Activated CD4-positive, alpha-beta T cell treated with anti-CD3 and anti-CD28 coated beads for 36 hours (primary cell): ENCODE results near the gene USP33. TPM values are rescaled to one million over a fixed set of nuclear protein-coding genes. Genes with fewer than 3 reads are reported as not detected.
"Not testable (repeated sequence)": the region's sequence is repeated elsewhere in the genome, so short reads cannot be mapped to it uniquely, and the experiment has no call there.

Experiments used
- ATAC-seq: fragments of 200-7000 bp; cut with Tn5 transposase; one replicate; pipeline ENCODE4 v1.10.0; 2021; ENCODE audit warnings: mild to moderate bottlenecking, moderate library complexity
- CTCF ChIA-PET: fragments of 350-600 bp; sonication (Branson Sonifier 250); formaldehyde crosslinking; loops from one replicate; lab custom pipeline; 2021; ENCODE audit warnings: antibody characterized with exemption; lab: Charles Lee
- POLR2A ChIA-PET: fragments of 350-600 bp; sonication (Branson Sonifier 250); formaldehyde crosslinking; loops from one replicate; lab custom pipeline; 2021; ENCODE audit warnings: antibody characterized with exemption, inconsistent platforms; lab: Charles Lee
- DNase-seq: peaks from one replicate; pipeline ENCODE4 v3.0.0-alpha.2; 2020
- H3K27ac Mint-ChIP-seq: one replicate; pipeline ENCODE4 v1.8.0; 2021; ENCODE audit warnings: mixed read lengths
- H3K27me3 Mint-ChIP-seq: one replicate; pipeline ENCODE4 v1.8.0; 2021; ENCODE audit warnings: mixed read lengths
- H3K36me3 Mint-ChIP-seq: one replicate; pipeline ENCODE4 v1.8.0; 2021; ENCODE audit warnings: low read depth, mixed read lengths
- H3K4me1 Mint-ChIP-seq: one replicate; pipeline ENCODE4 v1.8.0; 2021; ENCODE audit warnings: mixed read lengths
- H3K4me3 Mint-ChIP-seq: one replicate; pipeline ENCODE4 v1.8.0; 2021; ENCODE audit warnings: mild to moderate bottlenecking, moderate library complexity, mixed read lengths
- H3K9me3 Mint-ChIP-seq: one replicate; pipeline ENCODE4 v1.8.0; 2021; ENCODE audit warnings: low read depth, mixed read lengths
- intact Hi-C, 2 experiments: fragments of 100-400 bp; cut with DNase I in 1 of 2; cut with micrococcal nuclease in 1 of 2; formaldehyde crosslinking; loops; one replicate each; pipeline versions ENCODE4 v1.14.2 to v1.15.1; 2022 to 2024; cut with DNase I, micrococcal nuclease
- total RNA-seq, 2 experiments: library from RNA; stranded (reverse); gene quantifications; one replicate each; pipeline ENCODE4 v1.2.3, GENCODE V29; 2021

The USP33 gene
- 10 to 100 TPM; 36.3 to 36.8 TPM for total RNA-seq

- Mint-ChIP-seq H3K4me1 (peaks cover 41% of the 10 kb centered on the region), H3K9me3 (no peaks in the 10 kb centered on the region), H3K27me3 (no peaks in the 10 kb centered on the region), H3K36me3 (no peaks in the 10 kb centered on the region), H3K27ac (peak within 1 kb of the TSS; percentile 92), H3K4me3 (peak within 1 kb of the TSS; percentile 89)
- DNase-seq (peak; percentile 95), ATAC-seq (peak; percentile 98)
- POLR2A ChIA-PET, result interaction anchor here (0.9 kb wide), 1 partner anchor 9 kb away, joined by 3 read pairs; no protein-coding TSS in a partner anchor
- CTCF ChIA-PET, result interaction anchor here (0.6 to 1.0 kb wide), 2 partner anchors 221 to 245 kb away, joined by 3 read pairs; partner anchors contain the start of gene DNAJB4
- intact Hi-C loops, result loop anchor here (1.0 to 10.0 kb wide), 6 partner anchors 20 to 545 kb away; partner anchors contain the start of genes MIGA1 (in 2 of the 2), FUBP1 (in 1 of the 2), PIGK (in 1 of the 2) and ZZZ3 (in 1 of the 2)
These were observed at the start of gene USP33 for GRCh38 chr1:77759071-77760028. Gene USP33, minus strand, starts transcription at chr1:77759852. Its CDS starts 18,155 bp downstream, at chr1:77741697.

- ATAC-seq (no peak), DNase-seq (no peak)
- Mint-ChIP-seq H3K36me3 (peaks cover 15% of the 10 kb centered on the region), H3K27ac (peak overlapping the region; percentile 19), H3K9me3 (no peaks in the 10 kb centered on the region), H3K4me1 (peaks cover 2% of the 10 kb centered on the region), H3K4me3 (no peak overlapping the region), H3K27me3 (no peaks in the 10 kb centered on the region)
- ChIA-PET POLR2A (no interaction called here), CTCF (no interaction called here)
- intact Hi-C loops, result no loop called here
These were observed 43.7 kb upstream of the USP33 start for GRCh38 chr1:77803371-77803770.

GRCh38 chr1:77802026-77802425 lies 42.4 kb upstream of the USP33 start:
- ChIA-PET CTCF (no interaction called here), POLR2A (no interaction called here)
- peaks cover 3% of the 10 kb centered on the region for H3K4me1 Mint-ChIP-seq
- DNase-seq (no peak), ATAC-seq (no peak)
- intact Hi-C loops, result no loop called here
- no peak overlapping the region for H3K27ac Mint-ChIP-seq
- no peaks in the 10 kb centered on the region for H3K9me3 Mint-ChIP-seq
- H3K4me3 Mint-ChIP-seq, result no peak overlapping the region
- peaks cover 19% of the 10 kb centered on the region for H3K36me3 Mint-ChIP-seq
- H3K27me3 Mint-ChIP-seq, result no peaks in the 10 kb centered on the region

GRCh38 chr1:77797991-77798390 lies 38.3 kb upstream of the USP33 start:
- CTCF ChIA-PET, result interaction anchor here (0.6 to 1.2 kb wide), 4 partner anchors 20 to 106 kb away, joined by 3 to 4 read pairs (median 3); no protein-coding TSS in a partner anchor
- Mint-ChIP-seq H3K27ac (no peak overlapping the region), H3K27me3 (no peaks in the 10 kb centered on the region), H3K4me3 (no peak overlapping the region), H3K4me1 (peaks cover 7% of the 10 kb centered on the region), H3K36me3 (peaks cover 20% of the 10 kb centered on the region), H3K9me3 (no peaks in the 10 kb centered on the region)
- ATAC-seq (no peak), DNase-seq (no peak)
- intact Hi-C loops, result no loop called here
- POLR2A ChIA-PET, result no interaction called here

- no peaks in the 10 kb centered on the region for H3K9me3 Mint-ChIP-seq
- H3K4me3 Mint-ChIP-seq, result no peak overlapping the region
- CTCF ChIA-PET, result interaction anchor here (0.8 to 1.2 kb wide), 3 partner anchors 11 to 25 kb away, joined by 3 to 4 read pairs (median 3); no protein-coding TSS in a partner anchor
- POLR2A ChIA-PET, result no interaction called here
- H3K27me3 Mint-ChIP-seq, result no peaks in the 10 kb centered on the region
- H3K4me1 Mint-ChIP-seq, result peaks cover 8% of the 10 kb centered on the region
- H3K36me3 Mint-ChIP-seq, result peaks cover 24% of the 10 kb centered on the region
- H3K27ac Mint-ChIP-seq, result no peak overlapping the region
- no peak for DNase-seq
- no peak for ATAC-seq
- intact Hi-C loops, result no loop called here
These were observed 37.2 kb upstream of the USP33 start for GRCh38 chr1:77796695-77797405.

- CTCF ChIA-PET, result no interaction called here
- Mint-ChIP-seq H3K9me3 (no peaks in the 10 kb centered on the region), H3K4me3 (no peak overlapping the region), H3K4me1 (peaks cover 7% of the 10 kb centered on the region), H3K36me3 (peaks cover 21% of the 10 kb centered on the region), H3K27ac (no peak overlapping the region), H3K27me3 (no peaks in the 10 kb centered on the region)
- no peak for ATAC-seq
- POLR2A ChIA-PET, result no interaction called here
- intact Hi-C loops, result no loop called here
- DNase-seq, result no peak
These were observed 34.9 kb upstream of the USP33 start for GRCh38 chr1:77794550-77794949.

- H3K4me1 Mint-ChIP-seq, result peaks cover 20% of the 10 kb centered on the region
- peaks cover 52% of the 10 kb centered on the region for H3K36me3 Mint-ChIP-seq
- H3K9me3 Mint-ChIP-seq, H3K4me3 Mint-ChIP-seq, POLR2A ChIA-PET, H3K27ac Mint-ChIP-seq, DNase-seq, ATAC-seq, CTCF ChIA-PET, H3K27me3 Mint-ChIP-seq: not testable (repeated sequence)
- intact Hi-C loops, result loop anchor here in 1 of 2 experiments (5.0 kb wide), 1 partner anchor 156 kb away; no protein-coding TSS in a partner anchor
These were observed 26.6 kb upstream of the USP33 start for GRCh38 chr1:77786093-77786741.

- Mint-ChIP-seq H3K36me3 (peaks cover 45% of the 10 kb centered on the region), H3K4me1 (peaks cover 34% of the 10 kb centered on the region), H3K9me3 (peaks cover 5% of the 10 kb centered on the region), H3K27ac (no peak overlapping the region), H3K27me3 (no peaks in the 10 kb centered on the region), H3K4me3 (no peak overlapping the region)
- ChIA-PET CTCF (no interaction called here), POLR2A (no interaction called here)
- ATAC-seq, result no peak
- DNase-seq, result no peak
- intact Hi-C loops, result no loop called here
These were observed 23.5 kb upstream of the USP33 start for GRCh38 chr1:77783141-77783540.

GRCh38 chr1:77781683-77782082 lies 22.0 kb upstream of the USP33 start:
- ATAC-seq (no peak), DNase-seq (no peak)
- no peaks in the 10 kb centered on the region for H3K27me3 Mint-ChIP-seq
- ChIA-PET POLR2A (no interaction called here), CTCF (interaction anchor here (1.1 kb wide), 1 partner anchor 33 kb away, joined by 3 read pairs; no protein-coding TSS in a partner anchor)
- H3K4me3 Mint-ChIP-seq, result no peak overlapping the region
- H3K27ac Mint-ChIP-seq, result no peak overlapping the region
- intact Hi-C loops, result no loop called here
- H3K9me3 Mint-ChIP-seq, result peaks cover 3% of the 10 kb centered on the region
- H3K36me3 Mint-ChIP-seq, result peaks cover 33% of the 10 kb centered on the region
- H3K4me1 Mint-ChIP-seq, result peaks cover 34% of the 10 kb centered on the region

GRCh38 chr1:77779529-77780281 lies 20.1 kb upstream of the USP33 start, which contains the start of gene MIGA1:
Gene MIGA1, plus strand, starts transcription at chr1:77779649. Its CDS starts 3,604 bp downstream, at chr1:77783253.
- Mint-ChIP-seq H3K4me1 (peaks cover 34% of the 10 kb centered on the region), H3K9me3 (no peaks in the 10 kb centered on the region), H3K36me3 (peaks cover 13% of the 10 kb centered on the region), H3K27me3 (no peaks in the 10 kb centered on the region), H3K4me3 (peak within 1 kb of the TSS; percentile 91), H3K27ac (peak within 1 kb of the TSS; percentile 93)
- peak; percentile 96 for ATAC-seq
- DNase-seq, result peak; percentile 91
- POLR2A ChIA-PET, result interaction anchor here (0.6 to 1.6 kb wide), 6 partner anchors 28 to 225 kb away, joined by 3 to 13 read pairs (median 6); partner anchors contain the start of genes DNAJB4, FUBP1 and ZZZ3
- CTCF ChIA-PET, result interaction anchor here (0.7 to 0.9 kb wide), 4 partner anchors 9 to 247 kb away, joined by 3 to 4 read pairs (median 3); no protein-coding TSS in a partner anchor
- intact Hi-C loops, result loop anchor here (1.0 to 10.0 kb wide), 8 partner anchors 20 to 1992 kb away; partner anchors contain the start of genes USP33 (in 2 of the 2), IFI44L (in 1 of the 2), PIGK (in 1 of the 2) and RABGGTB (in 1 of the 2)
